NCI-H2171 treated with DMSO at 0.1 percent for 48 hours (cell line): ENCODE data around the gene PARD3B.
A peak's percentile ranks its signal among the peaks of the same experiment; 100 is the strongest.

Experiments
- DNase-seq: peaks from one replicate; lab custom pipeline; 2025; lab: John Stamatoyannopoulos, UW

The PARD3B gene

DNA sequence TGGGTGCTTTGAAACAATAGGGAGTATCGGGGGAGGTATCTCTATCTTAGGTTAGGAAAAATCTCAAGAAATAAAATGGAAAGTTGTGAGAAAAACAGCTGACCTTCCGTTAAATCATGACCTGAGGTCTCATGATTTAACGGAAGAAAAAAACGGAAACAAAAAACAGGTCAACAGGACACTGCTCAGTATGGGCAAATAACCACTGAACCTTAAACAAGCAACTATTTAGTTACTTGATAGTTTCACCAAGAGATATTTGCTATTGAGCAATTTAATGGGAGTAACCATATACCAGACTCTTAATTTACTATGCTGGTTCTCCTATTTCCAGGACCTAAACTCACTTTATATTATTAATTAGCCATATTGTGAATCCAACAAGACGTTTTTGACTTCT, 150.8 kb downstream of the PARD3B start:
- DNase-seq = no peak

DNA sequence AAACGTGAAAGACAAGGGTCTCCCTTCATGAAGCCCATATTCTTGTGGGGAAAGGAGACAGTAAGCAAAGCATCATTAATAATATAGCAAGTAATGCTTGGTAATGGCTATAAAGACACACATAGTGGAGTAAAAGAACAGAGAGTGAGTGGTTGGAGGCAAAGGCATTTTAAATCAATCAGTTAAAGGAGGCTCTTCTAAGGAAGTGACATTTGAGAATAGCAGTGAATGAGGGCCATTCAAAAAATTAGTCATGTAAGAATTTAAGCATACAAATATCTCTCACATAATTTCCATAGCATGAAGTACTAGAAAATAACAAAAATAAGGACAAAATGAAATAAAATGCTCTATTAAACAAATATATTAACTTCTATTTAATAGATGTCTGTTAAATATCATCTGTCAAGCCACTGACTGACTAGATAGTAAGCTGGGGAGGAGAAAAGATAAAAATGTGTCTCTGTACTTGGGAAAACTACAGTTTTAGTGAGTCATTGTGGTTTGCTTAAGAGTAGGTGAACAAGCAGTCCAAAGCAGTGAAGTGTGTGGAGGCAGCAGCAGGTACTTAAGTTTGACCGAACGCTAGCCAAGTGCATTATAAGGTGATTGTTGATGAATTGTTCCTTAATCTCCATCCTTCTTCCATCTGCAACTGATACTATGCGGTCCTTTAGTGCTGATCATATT, 160.1 kb downstream of the PARD3B start:
- DNase-seq = no peak

DNA sequence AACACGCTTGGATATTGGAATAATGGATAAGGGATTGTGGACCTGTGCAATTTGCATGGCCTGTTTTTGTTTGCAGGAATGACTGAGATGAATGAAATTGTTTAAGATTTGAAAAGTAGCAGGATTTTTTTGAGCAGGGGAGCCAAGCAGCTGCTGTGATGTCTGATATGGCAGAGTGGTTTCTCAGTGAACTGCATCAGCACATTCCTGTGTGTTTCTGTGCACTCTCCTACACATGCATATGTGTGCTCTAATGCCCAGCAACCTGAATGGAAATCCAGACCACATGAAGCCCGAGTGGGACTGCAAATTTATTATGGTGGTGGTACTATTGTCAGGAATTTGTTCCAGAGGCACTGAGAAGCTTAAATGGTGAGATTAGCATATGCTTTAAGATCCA, 161.7 kb downstream of the PARD3B start:
- DNase-seq = no peak

DNA sequence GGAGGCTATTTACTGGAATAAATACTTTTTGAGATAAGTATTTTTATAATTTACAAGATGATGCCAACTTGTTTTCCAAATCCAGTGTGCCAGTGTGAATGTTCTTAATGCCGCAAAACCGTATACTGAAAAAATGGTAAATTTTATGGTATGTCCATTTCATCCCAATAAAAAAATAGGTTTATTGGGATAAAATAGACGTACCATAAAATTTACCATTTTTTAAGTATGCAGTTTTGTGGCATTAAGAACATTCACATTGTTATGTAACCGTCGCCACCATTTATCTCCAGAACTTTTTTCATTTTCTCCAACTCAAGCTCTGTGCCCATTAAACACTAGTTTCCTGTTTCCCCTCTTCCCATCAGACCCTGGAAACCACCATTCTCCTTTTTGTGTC, 167.9 kb downstream of the PARD3B start:
- no peak for DNase-seq

DNA sequence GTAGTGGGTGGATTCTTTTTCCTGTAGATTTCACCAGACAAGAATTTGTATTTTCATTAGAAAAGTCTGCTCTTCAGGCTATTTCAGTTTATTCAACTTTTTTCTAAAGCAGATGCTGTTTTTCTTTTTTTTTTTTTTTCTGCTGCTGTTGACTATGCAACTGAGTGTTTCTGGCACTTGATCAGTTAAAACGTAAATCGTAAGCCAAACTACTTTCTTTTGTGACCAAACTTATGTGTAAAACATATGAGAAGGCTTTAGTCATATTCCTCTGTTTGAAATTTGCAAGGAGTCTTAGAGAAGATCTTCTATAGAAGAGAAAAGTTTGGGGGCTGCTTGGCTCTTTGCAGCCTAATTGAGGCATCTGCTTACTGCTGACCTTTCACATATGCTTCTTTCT, 170.1 kb downstream of the PARD3B start:
- DNase-seq = no peak

DNA sequence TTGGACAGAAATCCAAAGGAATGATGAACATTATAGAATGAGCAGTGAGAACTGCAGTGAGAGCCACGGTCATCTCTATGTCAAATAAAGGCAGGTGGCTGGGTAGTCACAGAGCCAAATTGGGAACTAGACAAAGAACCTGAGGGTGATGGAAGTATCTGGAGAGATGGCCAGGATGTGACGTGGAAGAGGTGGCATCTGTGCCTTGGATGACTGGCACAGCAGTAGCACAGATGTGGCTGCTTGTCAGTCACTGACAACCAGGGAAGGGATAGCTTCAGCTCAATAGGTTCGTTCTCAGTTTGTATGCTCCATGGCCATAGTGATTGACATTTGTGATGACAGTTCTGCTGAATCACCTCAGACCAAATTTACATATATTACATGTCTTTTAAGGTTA, 172.3 kb downstream of the PARD3B start:
- DNase-seq = no peak

DNA sequence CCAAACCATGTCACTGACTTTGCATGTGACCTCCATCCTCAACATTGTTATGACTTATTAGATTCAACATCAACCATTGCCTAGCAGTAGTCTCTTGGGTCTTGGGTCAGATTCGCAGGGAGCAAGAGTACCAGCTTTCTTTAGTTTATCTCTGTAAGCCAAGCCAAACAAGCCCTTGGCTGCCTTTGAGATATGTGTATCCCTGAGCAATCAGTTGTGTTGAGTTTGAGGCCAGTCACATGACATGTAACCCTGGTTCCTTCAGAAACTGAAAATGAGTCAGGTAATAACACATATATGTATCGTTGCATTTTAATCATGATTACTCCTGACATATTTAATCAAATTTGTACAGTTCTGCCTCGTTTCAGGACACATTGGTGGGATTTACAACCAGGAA, 173.3 kb downstream of the PARD3B start:
- no peak for DNase-seq

DNA sequence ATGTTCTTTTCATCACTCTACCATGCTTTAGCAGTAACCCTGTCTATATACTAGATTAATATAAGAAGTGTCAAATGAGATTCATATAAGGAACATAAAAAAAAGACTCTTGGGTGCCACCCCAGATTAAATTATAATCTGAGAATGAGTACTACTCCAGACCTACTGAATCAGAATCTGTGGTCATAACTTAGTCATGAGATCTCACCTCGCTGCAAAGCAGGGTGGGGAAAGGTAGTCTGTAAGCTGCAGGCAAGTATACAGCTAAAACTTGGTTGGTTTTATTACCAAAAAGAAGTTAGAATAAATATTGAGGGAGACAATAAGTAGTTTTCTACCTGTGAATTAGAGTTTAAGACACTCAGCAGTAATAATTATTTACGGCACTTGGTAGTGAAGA, 175.6 kb downstream of the PARD3B start:
- DNase-seq = no peak

DNA sequence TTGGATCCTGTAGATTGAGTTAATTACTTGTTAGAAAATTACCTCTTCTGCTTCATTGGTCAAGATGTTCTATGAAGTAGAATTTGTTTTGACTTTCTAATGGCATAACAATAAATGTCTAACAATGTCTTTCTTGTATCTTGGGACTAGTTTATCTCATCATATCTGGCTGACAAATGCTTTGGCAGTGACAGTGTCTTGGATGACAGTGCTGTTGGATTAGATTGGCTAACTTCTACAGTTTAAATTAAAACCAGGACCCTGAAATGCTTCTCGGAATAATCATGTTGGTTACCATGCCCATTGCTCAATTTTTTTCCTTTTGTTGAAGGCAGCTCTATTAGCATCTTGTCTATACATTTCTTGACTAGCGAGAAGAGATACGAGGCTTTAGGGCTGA, 176.9 kb downstream of the PARD3B start:
- DNase-seq = no peak

DNA sequence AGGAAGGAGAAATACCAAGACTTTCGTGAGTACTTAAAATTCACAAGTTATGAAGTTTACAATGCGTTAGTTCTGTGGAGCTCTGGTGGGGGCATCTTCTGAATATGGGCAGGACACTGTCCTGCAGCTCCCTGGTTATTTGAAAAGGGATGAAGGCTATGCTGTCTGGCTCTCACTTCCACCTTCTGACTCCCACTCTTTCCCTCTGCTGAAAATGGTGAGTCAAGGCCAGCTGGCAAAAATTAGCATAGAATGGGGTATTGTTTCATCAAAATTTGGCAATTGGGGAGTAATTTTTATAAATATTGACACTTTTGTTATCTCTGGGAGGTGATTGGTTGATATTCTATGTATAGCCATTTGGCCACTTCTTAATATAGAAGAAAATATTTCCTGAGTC, 177.4 kb downstream of the PARD3B start:
- DNase-seq = no peak

DNA sequence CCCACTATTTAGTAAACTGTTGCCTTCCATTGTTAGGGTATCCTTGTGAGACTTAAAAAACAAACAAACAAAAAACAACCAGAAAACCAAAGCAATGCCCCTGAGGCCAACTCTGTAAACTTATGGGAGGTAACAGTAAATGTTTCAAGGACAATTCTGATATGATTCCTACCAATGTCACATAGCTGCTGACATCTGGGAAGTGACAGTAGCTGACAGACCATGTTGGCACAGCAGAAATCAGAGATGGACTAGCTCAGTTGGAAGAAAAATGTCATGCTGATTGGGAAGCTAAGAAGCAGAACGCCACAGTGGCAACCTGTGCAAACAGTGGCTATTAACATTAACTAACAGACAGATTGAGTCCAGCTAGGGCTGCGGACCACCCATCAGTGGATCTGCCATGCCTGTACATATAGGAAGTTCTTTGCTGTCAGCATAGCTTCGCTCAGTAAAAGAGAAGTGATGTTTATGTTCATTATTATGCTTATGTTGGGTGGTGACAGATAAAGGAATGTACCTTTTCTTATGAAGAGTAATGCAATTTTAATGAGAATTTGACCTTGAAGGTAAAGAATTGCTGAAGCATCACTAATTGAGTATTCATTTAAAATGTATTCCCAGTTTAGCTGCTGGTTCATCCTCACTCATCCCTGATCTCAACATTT, 180.6 kb downstream of the PARD3B start:
- DNase-seq = no peak

DNA sequence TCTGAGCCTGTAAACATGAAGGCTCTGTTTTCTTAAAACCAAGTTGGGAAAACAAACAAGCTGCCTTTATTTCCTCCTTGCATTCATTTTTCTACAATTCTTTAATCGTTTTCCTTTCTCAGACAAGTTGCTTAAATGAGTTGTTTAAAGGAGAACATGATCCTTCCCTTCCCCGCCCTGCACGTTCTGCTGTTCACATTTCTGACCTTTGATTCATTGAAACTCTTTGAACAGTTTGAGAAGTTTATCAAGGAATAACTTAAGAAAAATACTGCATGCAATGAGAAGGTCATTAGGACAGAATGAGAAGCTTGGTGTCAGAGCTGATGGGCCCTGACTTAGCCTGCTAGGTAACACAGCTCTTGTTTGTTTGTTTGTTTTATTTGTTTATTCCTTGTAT, 181.6 kb downstream of the PARD3B start:
- DNase-seq = no peak

DNA sequence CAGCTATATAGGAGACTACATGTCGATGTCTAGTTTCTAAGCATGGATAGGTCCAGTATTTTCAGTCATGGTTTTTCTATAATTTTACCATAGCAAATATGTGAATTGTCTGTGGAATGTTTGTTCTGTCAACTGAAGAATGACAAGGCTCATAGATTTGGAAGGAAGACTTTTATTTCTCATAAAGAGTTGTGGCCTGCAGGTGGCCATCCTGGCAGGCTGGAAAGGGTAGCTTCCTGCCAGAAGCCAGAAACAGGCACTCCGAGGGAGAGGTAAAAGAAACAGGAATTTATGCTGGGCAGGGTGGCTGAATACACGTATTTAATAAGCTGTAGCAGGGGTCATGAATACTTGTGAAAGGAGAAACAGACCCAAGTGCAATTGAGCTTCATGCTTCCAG, 182.1 kb downstream of the PARD3B start:
- DNase-seq = no peak

DNA sequence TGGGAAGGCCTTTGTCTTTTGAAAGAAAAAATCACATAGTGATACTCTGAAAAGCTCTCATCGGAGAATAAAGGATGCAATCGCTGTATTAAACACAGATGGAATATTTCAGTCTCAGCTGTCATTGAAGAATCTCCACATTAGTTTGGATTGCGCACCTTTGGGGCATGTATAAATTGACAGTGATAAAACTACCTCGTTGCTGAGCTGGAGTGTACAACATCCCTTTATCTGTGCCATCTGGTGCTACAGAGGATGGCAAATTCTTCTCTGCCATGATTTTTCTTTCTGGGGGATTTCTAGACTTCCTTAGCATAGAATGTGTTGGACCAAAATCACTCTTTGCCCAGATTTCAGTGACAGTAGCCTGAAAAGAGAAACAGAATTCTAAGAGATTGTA, 185.3 kb downstream of the PARD3B start:
- peak; percentile 60 for DNase-seq

DNA sequence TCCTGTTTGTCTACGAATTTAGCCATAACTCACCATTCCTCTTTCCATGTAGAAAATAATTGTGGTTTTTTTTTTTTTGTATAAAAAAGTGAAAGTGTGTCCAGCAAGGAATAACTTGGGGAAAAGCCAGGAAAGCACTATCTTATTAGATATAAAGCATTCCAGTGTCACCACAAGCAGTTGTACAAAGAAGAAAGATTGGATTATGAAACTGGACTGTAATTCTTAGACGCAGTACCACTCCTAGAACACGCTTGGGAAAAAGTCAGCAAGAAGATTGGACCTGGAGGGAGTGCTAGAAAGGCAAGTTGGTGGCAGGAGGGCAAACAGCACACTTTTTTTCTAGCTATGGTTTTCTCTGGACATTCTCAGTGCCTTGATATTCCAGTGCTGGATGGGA, 186.7 kb downstream of the PARD3B start:
- no peak for DNase-seq

DNA sequence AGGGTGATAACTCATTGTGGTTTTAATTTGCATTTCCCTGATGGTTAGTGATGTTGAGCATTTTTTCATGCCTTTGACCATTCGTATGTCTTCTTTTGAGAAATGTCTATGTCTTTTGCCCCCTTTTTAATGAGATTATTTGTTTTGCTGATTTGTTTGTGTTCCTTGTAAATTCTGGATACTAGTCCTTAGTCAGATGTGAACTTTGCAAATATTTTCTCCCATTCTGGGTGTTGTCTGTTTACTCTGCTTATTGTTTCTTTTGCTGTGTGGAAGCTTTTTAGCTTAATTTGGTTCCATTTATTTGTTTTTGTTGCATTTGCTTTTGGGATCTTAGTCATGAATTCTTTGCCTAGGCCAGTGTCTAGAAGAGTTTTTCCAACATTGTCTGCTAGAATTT, 192.0 kb downstream of the PARD3B start:
- no peak for DNase-seq

DNA sequence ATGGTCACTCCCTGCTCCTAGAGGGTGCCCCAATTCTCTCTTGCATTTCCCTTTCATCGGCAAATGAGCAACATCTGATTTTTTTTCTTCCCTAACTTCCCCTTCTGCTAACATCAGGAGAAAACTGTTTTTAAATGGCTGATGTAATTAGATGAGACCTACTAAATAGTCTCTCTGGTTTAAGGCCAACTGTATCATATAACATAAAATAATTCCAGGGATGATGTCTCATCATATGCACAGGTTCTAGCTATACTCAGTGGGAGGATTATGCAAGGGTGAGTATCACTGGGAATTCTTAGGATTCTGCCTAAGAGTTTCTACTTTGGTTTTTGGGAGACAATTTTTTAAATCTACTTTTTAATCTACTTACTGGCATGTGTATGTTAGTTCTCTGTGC, 193.4 kb downstream of the PARD3B start:
- peak; percentile 85 for DNase-seq

DNA sequence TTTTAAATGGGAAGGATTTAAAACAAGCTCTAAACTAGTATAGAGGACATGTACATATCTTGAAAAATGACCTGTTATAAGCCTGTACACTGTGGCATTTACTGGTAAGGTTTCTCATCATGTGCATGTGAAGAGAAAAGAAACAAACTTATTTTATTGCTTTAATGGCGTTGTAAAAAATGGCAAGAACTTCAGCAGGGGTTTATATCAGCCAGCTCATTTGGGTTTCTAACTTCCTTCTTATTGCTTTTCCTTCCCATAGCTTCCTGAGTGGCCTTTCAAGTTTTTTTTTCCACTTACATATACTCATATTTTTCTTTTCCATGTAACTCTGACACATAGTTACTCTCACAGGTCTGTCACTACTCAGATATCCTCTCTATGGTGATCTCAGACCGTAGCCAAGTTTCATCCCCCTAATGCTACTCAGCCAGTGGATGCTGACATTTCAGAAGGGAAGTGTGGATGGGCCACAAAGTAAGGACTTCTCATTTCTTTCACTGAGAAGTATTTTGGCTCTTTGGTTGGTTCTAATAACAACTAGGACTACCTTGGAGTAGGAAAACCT, 198.2 kb downstream of the PARD3B start:
- DNase-seq = no peak

DNA sequence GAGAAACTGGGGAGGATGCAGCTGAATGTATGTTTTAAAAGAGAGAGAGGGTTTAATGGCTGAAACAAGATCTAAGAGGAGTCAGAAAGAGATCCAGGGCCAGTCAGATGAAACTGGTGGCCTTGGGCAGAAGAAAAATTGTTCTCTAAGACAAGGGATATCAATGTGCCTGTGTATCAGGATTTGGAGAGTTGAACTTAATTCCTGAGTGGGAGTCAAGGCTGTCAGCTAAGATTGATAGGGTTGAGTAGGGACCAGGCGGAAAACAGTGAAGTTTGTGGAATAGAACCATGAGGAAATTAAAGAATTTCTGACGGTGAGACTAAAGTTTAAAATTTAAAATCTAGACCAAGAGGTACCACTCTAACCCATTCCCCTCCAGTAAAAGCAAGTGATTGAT, 199.2 kb downstream of the PARD3B start:
- no peak for DNase-seq

DNA sequence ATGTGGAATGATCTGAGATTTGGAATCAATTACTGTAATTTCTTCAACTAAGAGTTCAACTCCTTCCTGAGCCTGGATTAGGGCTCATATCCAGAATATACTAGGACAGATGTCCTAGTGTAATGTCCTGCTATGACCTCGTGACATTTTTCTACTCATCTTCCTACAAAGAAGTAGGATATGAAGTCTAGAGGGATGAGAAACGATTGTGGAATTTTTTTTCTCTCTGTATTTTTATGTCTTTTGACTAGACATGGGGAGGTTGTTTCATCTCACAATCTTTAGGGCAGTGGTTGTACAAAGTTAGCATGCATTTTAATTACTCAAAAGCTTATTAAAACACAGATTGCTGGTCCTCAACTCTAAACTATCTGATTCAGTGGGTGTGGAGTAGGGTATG, 203.0 kb downstream of the PARD3B start:
- no peak for DNase-seq

DNA sequence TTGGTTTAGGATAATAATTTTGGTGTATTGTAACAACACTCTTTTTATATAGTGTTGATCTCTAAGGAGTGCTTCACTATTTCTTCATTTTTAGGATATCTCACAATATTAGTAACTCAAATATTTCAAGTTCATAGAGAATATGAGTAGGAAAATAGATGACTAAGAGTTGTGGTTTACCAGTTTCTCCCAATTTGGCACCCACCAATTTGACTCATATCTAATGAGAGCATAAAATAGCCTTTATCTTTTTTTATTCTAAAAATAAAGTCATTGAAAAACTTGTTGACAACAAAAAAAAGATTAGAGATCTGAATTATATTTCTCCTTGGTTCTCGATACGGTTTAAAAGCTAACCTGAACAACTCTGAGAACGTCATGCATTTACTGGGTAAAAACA, 204.0 kb downstream of the PARD3B start:
- no peak for DNase-seq

DNA sequence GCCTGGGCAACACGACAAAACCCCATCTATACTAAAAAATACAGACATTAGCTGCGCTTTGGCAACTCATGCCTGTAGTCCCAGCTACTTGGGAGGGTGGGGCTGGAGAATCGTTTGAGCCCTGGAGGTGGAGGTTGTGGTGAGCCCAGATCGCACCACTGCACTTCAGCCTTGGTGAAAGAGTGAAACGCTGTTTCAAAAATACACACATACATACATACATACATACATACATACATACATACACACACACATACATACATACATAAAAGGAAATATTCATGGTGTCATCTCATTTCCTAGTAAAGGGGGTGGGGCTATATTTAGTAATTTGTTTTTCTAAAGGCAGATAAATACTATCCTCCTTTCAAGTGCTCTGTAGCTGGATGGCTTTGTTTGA, 205.1 kb downstream of the PARD3B start:
- no peak for DNase-seq

DNA sequence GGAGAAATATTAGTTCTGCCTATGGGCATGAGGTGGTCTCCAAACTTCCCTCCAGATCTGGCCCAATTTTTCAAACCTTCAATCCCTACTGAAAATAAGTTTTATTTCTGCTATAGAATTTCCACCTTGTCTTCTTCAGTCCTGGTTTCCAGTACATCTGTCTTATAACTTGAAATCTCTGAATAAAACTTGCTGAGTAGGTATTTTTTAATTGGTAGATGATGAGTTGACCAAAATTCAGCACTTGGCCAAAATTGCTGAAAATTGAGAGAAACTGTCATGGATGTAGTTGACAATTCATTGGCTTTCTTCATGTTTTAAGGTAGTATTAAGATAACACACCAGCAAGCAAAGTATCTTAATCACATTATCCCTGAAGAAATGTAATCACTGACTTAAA, 206.2 kb downstream of the PARD3B start:
- no peak for DNase-seq

DNA sequence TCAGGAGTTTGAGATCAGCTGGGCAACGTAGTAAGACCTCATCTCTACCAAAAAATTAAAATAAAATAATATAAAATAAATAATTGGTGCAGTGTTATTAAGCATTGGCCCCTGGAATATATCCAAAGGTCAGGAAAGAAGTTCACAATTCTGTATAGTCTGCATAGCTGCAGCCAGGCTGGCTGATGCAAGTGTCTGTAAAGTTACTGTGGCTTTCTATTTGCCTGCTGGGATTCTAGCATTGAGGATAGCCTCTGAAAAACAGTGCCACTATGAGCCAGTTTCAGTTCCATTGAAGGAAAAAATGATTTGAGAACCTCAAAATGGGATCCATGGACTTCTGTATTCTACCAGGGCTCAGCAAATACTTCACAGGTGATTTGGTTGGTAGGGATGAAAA, 208.6 kb downstream of the PARD3B start:
- DNase-seq = no peak
